Fibroblast of lung (primary cell): ENCODE measurements around the gene SERPINI1. TPM values are rescaled to one million over a fixed set of nuclear protein-coding genes. Genes with fewer than 3 reads are reported as not detected.
"Not testable (repeated sequence)": the region's sequence is repeated elsewhere in the genome, so short reads cannot be mapped to it uniquely, and the experiment has no call there.

Experiments
- DNase-seq, 2 donors: peaks; one replicate each; pipeline versions ENCODE4 v3.0.0 to v3.0.0-alpha.2; 2010; ENCODE audit warnings: low read depth in 2 of 2
- H2AFZ ChIP-seq: 2 replicates; pipeline ENCODE4 v1.5.1; 2012; ENCODE audit warnings: low read length, control low read depth, inconsistent platforms
- H3K27ac ChIP-seq: 2 replicates; pipeline ENCODE4 v1.5.1; 2011; ENCODE audit warnings: low read length, control low read depth; ENCODE audit not compliant: insufficient read depth
- H3K27me3 ChIP-seq: 2 replicates; pipeline ENCODE4 v1.5.1; 2011; ENCODE audit warnings: mild to moderate bottlenecking, low read length; ENCODE audit not compliant: control insufficient read depth, insufficient read depth
- H3K36me3 ChIP-seq: 2 replicates; pipeline ENCODE4 v1.5.1; 2011; ENCODE audit warnings: low read length; ENCODE audit not compliant: control insufficient read depth, insufficient read depth
- H3K4me1 ChIP-seq: 2 replicates; pipeline ENCODE4 v1.5.1; 2011; ENCODE audit warnings: low read length; ENCODE audit not compliant: control insufficient read depth, insufficient read depth; ENCODE audit errors: extremely low read depth
- H3K4me2 ChIP-seq: 2 replicates; pipeline ENCODE4 v1.5.1; 2011; ENCODE audit warnings: low read length, control low read depth; ENCODE audit not compliant: insufficient read depth; ENCODE audit errors: extremely low read depth
- H3K4me3 ChIP-seq, 4 experiments: fragments of 200-600 bp in 1 of 4; sonication (generic) in 1 of 4; replicated peaks in 1 of 4; 2 replicates each; pipeline ENCODE4 v1.5.1; 2011 to 2016; ENCODE audit warnings: low read length in 4 of 4, low read depth in 3 of 4, mild to moderate bottlenecking in 3 of 4, control low read depth in 2 of 4, inconsistent platforms in 1 of 4, mixed read lengths in 1 of 4; ENCODE audit not compliant: insufficient read depth in 1 of 4; ENCODE audit errors: control extremely low read depth in 1 of 4
- H3K79me2 ChIP-seq: 2 replicates; pipeline ENCODE4 v1.5.1; 2012; ENCODE audit warnings: mild to moderate bottlenecking, low read length, inconsistent platforms; ENCODE audit not compliant: control insufficient read depth, insufficient read depth
- H3K9ac ChIP-seq: 2 replicates; pipeline ENCODE4 v1.5.1; 2011; ENCODE audit warnings: mild to moderate bottlenecking, low read length, control low read depth; ENCODE audit not compliant: insufficient read depth
- H3K9me3 ChIP-seq: 2 replicates; pipeline ENCODE4 v1.5.1; 2012; ENCODE audit warnings: low read depth, low read length; ENCODE audit not compliant: control insufficient read depth, insufficient read depth
- H4K20me1 ChIP-seq: 2 replicates; pipeline ENCODE4 v1.5.1; 2011; ENCODE audit warnings: low read length; ENCODE audit not compliant: control insufficient read depth, insufficient read depth; ENCODE audit errors: extremely low read depth
- CTCF ChIP-seq, 2 donors: IDR thresholded peaks in 1 of 2; conservative IDR thresholded peaks in 1 of 2; 1 replicate in 1 of 2; 2 replicates in 1 of 2; pipeline ENCODE4 v1.5.1; 2011 to 2012; ENCODE audit warnings: low read length in 2 of 2, control low read depth in 1 of 2, inconsistent platforms in 1 of 2, low read depth in 1 of 2, mild to moderate bottlenecking in 1 of 2
- EZH2 ChIP-seq: IDR thresholded peaks from 2 replicates; pipeline ENCODE4 v1.5.1; 2012; ENCODE audit warnings: low read length, control low read depth, mild to moderate bottlenecking; ENCODE audit errors: missing control alignments
- polyA plus RNA-seq, 2 donors: library from polyadenylated mRNA; depleted of rRNA in 1 of 2; stranded (reverse) in 1 of 2; unstranded in 1 of 2; fragments of >200 nt; gene quantifications; 2 replicates each; pipeline ENCODE4 v1.2.1, GENCODE V29; 2011 to 2012; ENCODE audit warnings: missing spikeins in 1 of 2
- total RNA-seq: library from RNA; depleted of rRNA; stranded (reverse); fragments of >200 nt; gene quantifications from 2 replicates; pipeline ENCODE4 v1.2.1, GENCODE V29; 2014

Gene SERPINI1
- total and polyA plus RNA-seq, 2 donors (not counting 1 experiment from before 2014, with no cell fraction given): 3.0 to 5.8 TPM

GRCh38 chr3:167821248-167821805, 85.8 kb downstream of the SERPINI1 start:
- DNase-seq: no peak
- Histone ChIP-seq H3K9ac (no peak overlapping the region), H3K27ac (no peak overlapping the region), H3K36me3 (no peaks in the 10 kb centered on the region), H3K9me3 (no peaks in the 10 kb centered on the region), H3K79me2 (no peaks in the 10 kb centered on the region), H3K27me3 (no peaks in the 10 kb centered on the region), H4K20me1 (no peaks in the 10 kb centered on the region), H3K4me3 (no peak overlapping the region), H3K4me2 (no peak overlapping the region), H2AFZ (no peak overlapping the region), H3K4me1 (no peaks in the 10 kb centered on the region)
- TF ChIP-seq EZH2 (no peak), CTCF (conservative IDR thresholded peaks at IDR 0.05 in 1 of 2, IDR thresholded peaks at IDR 0.05 in 1 of 2; ENCODE audit: low read depth in 1 of 2, low read length in 2 of 2) (no peak)

- no peak overlapping the region for H3K4me2 ChIP-seq
- no peaks in the 10 kb centered on the region for H3K36me3 ChIP-seq
- TF ChIP-seq CTCF (conservative IDR thresholded peaks at IDR 0.05 in 1 of 2, IDR thresholded peaks at IDR 0.05 in 1 of 2; ENCODE audit: low read depth in 1 of 2, low read length in 2 of 2): no peak
- TF ChIP-seq EZH2: no peak
- H3K4me1 ChIP-seq: no peaks in the 10 kb centered on the region
- no peak for DNase-seq
- no peaks in the 10 kb centered on the region for H3K9me3 ChIP-seq
- H4K20me1 ChIP-seq: no peaks in the 10 kb centered on the region
- no peak overlapping the region for H2AFZ ChIP-seq
- H3K79me2 ChIP-seq: no peaks in the 10 kb centered on the region
- H3K9ac ChIP-seq: no peak overlapping the region
- H3K27ac ChIP-seq: no peak overlapping the region
- H3K4me3 ChIP-seq: no peak overlapping the region
- no peaks in the 10 kb centered on the region for H3K27me3 ChIP-seq
Observed at GRCh38 chr3:167823738-167824137, 88.2 kb downstream of the SERPINI1 start.

- not testable (repeated sequence) for H3K4me2 ChIP-seq, H3K27me3 ChIP-seq, H3K27ac ChIP-seq, H3K4me1 ChIP-seq, H3K79me2 ChIP-seq, H3K9me3 ChIP-seq, H2AFZ ChIP-seq, DNase-seq, H4K20me1 ChIP-seq, H3K9ac ChIP-seq, H3K4me3 ChIP-seq, H3K36me3 ChIP-seq
Observed at GRCh38 chr3:167827588-167827987, 92.1 kb downstream of the SERPINI1 start.
